ENCODE results near the gene WARS2.

WARS2 gene

GRCh38 chr1:119080586-119080985, 59.9 kb downstream of the WARS2 start:
- DNase-seq = no peak

- no peak for DNase-seq
These were observed 60.6 kb downstream of the WARS2 start for GRCh38 chr1:119079881-119080280.

DNA sequence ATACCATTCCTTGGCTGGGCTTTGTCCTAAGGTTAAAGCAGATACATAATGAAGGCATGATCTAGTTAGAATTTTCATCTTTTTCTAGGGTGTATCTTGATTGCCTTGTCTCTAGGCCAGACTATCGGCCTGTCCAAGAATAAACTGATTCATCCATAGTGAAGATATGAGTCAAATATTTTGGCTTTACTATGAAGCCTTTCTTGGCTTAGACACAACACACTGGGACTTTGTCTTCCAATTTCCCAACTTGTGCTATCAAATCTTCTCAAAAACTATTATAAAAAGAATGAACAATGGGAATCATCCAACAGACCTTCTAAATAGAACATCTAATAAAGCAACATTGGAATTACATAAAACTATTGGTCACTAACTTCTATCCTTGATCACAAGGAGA, 64.8 kb downstream of the WARS2 start:
- DNase-seq = no peak

- DNase-seq = no peak
These were observed 69.1 kb downstream of the WARS2 start for GRCh38 chr1:119071321-119071720.

GRCh38 chr1:119069682-119070081, 70.8 kb downstream of the WARS2 start:
- no peak for DNase-seq

DNA sequence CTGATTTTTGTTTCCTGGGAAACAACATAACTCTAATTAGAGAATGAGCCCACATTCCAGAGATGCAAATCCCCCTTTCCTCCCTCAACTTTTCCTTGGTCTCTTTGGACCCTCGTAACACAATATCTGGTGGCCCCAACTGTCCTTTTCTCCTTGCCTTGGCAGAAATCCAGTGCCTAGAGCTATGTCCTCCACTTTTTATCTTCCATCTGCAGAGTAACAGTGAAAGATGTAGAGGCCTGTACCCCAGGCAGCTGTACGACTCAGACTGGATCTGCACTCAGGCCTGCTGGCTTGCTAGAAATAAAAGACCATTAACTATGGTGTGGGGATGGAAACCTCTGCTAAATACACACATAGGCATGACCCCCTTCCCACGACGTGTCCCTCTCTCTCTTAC, 72.0 kb downstream of the WARS2 start:
- no peak for DNase-seq

- DNase-seq = no peak
These were observed 78.8 kb downstream of the WARS2 start for GRCh38 chr1:119061700-119062099.

- DNase-seq = no peak
These were observed 84.9 kb downstream of the WARS2 start for GRCh38 chr1:119055568-119055967.

DNA sequence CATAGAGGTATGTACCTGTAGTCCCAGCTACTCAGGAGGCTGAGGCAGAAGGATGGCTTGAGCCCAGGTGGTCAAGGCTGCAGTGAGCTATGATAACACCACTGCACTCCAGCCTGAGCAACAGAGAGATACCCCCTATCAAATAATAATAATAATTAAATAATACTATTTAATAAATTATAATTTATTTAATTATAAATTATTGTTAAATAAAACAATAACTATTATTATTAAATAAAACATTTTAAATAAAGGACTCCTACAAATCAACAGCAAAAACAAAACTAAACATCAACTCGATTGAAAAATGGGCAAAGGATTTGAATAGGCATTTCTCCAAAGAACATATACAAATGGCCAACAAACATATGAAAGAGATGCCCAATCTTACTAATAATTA, 86.5 kb downstream of the WARS2 start:
- no peak for DNase-seq

- no peak for DNase-seq
These were observed 88.2 kb downstream of the WARS2 start for GRCh38 chr1:119052267-119052666.

GRCh38 chr1:119048624-119049404, 91.6 kb downstream of the WARS2 start:
- no peak for DNase-seq

DNA sequence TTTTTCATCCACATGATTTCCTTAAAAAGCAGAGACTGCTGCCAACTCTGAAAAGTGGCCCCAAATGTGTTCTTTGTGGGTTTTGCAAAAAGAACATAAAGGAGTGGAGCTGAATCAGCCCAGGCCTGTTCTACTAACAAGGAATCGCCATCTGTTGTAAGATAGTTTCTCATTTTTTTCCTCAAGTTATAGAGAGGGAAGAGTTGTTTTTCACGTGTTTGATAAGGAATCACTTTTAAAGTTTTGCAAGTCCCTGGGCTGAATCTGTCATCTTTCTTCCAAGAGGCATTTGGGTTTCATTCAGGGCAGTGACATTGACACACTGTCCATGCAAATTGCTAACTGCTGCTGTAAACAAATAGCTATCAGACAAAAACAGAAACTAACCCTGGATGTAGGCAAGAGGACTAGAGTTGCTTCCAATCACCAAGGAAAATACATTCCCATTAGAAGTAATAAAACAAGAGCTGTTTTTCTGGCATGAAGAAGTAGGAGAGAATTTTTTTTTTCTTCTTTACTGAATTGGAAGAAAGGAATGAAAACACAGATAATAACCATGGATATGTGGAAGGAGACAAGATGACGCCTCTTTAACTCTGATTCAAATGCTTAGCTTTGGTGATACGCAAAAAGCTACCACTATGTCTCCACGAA, 93.5 kb downstream of the WARS2 start:
- no peak for DNase-seq

GRCh38 chr1:119046429-119046784, 94.0 kb downstream of the WARS2 start:
- no peak for DNase-seq

DNA sequence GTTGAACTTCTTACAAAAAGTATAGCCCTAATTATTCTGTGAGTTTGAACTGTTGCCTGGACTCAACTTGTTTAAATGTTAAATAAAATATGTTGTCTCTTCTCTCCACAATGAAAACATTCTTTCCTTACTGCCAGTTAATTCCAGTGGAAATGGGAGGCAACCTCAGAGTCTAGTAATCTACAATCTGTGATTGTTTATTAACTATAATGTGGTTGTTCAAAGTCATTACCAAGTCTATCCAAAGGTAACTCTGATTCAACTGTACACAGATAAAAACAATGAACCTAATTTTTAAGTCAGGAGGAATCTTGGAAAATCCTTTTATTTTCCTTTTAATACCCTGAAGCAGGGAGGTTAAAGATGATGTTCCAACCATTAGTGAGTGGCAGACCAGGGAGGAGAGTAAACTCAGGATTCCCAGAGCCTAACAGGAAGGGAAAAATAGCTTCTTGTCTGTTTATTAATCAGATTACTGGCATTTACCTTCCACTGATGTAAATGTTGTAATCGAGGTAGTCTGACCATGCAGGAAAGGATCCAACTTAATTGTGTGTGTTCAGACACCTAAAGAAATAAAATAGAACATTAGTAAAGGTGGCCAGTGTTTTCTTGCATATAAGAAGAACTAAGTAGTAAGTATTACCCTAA, 95.2 kb downstream of the WARS2 start:
- DNase-seq = no peak

DNA sequence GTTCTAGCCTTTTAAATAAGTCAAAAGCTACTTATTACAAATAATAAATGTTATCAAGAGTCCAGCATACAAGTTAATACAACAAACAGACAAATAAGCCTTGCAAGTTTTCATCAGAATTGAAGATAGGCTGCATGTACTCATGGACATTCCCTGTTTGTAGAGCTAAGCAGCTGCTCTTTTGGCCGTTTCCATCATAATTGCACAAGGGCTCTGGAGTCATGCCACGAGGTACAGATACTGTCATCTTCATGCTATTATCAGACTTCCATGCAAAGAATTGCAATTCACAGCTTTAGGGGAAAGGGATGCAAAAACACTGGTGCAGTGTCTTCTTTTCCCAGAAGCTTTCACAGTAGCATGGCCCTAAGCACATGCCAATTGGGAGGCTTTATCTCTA, 99.5 kb downstream of the WARS2 start:
- no peak for DNase-seq

DNA sequence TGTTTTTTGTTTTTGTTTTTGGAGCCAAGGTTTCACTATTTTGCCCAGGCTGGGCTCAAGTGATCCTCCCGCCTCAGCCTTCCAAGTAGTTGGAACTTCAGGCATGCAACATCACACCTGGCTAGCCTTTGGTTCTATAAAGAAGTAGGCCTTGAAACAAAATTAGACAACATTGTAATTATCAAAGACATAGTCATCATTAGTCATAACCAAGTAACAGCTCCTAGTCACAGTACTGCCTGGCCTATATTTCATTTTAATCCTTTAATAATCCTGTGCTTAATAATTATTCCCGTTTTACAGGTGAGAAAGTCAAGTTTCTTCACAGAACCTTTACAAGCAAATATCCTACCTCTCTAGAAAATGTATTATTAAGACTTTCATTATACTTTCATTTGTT, 100.0 kb downstream of the WARS2 start:
- no peak for DNase-seq

- DNase-seq = no peak
These were observed 102.1 kb downstream of the WARS2 start for GRCh38 chr1:119038363-119038762.

GRCh38 chr1:119034359-119034758, 106.1 kb downstream of the WARS2 start:
- no peak for DNase-seq

GRCh38 chr1:119032986-119033385, 107.5 kb downstream of the WARS2 start:
- DNase-seq = no peak

GRCh38 chr1:119027759-119028158, 112.7 kb downstream of the WARS2 start:
- DNase-seq = no peak

DNA sequence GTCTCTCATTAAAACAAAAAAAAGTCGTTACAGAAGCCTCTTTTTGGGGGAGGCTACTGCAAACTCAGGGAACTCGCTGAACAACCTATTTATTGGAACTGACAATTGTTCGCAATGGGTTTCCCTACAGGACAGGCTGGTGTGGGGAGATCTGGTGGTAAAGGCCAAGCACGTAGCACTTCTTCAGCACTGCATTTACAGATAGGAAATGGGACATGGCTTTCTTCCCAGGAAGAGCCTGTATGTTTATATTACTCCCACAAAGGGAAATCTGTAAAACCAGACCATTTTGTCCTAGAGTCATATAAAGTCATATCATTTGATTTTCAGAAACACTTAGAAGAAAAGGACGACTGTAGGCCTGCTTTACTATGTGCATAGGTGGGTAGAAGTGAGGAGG, 113.5 kb downstream of the WARS2 start:
- no peak for DNase-seq

DNA sequence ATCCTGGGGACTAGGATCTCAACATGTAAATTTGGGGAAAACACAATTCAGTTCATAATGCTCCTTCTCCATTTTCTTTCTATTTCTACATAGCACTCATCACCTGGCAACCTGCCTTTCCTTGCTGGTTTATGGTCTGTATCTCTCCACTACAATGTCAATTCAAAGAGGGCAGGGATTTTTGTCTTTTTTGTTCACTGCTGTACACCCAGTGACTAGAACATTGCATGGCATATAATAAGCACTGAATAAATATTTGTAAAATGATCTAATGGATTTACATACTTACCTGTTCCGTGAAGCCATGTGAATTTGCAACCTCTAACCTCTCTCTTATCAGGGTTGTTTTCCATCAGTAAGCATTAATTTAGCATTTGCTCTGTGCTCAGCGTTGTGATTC, 124.9 kb downstream of the WARS2 start:
- DNase-seq = no peak

- no peak for DNase-seq
These were observed 128.1 kb downstream of the WARS2 start for GRCh38 chr1:119012383-119012782.

GRCh38 chr1:119011706-119012105, 128.7 kb downstream of the WARS2 start:
- DNase-seq = no peak
